NCI-H1105 (cell line): ENCODE results near the gene LRRC56.

ENCODE experiments used
- DNase-seq: peaks from one replicate; lab custom pipeline; 2025; lab: John Stamatoyannopoulos, UW

LRRC56 gene

DNA sequence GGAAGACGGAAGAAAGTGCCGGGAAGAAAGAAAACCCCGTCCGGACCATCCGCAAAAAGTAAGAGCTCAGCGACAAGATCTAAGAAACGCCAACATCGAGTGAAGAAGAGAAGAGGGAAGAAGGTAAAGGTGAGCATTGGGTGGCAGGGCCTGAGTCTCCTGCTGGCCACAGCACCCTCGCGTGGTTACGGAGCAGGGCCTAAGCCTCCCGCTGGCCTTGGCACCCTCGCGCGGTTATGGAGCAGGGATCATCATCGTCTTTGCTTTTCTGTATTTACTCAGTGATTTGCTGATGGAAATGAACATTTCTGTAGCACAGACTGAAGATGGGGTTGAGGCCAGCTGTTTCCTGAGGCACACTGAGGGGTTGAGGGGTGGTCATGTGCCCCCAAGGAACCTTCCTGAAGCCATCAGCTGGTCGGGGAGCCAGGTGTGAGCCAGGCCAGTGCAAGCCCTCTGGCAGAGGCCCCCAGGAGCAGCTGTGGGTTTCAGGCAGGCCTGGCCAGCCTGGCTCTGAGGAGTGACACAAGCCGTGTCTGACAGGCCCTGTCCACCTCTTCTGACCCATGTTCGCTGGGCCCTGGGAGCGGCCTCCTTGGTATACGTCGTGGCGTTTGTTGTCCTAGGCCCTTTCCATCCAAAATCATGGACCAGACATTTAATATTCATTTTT, 64.4 kb downstream of the LRRC56 start:
- DNase-seq: no peak

DNA sequence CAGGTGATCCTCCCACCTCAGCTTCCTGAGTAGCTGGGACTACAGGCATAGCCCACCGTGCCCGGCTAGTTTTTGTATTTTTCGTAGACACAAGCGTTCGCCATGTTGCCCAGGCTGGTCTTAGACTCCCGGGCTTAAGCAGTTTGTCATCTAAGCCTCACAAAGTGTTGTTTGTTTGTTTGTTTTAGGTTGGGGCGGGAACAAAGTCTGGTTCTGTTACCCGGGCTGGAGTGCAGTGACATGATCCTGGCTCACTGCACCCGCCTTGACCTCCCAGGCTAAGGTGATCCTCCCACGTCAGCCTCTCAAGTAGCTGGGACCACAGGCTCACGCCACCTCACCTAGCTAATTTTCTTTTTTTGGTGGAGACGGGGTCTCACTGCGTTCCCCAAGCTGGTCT, 65.8 kb downstream of the LRRC56 start:
- no peak for DNase-seq
